GM23248 (cell line): ENCODE results near the gene ADAMTS17. TPM values are rescaled to one million over a fixed set of nuclear protein-coding genes. Genes with fewer than 3 reads are reported as not detected.

Experiments
- DNase-seq: peaks from one replicate; pipeline ENCODE4 v3.0.0-alpha.2; 2015
- H2AFZ ChIP-seq: fragments of 200-600 bp; sonication (generic); 2 replicates; pipeline ENCODE4 v1.6.1; 2016; ENCODE audit warnings: antibody characterized with exemption
- H3F3A ChIP-seq: fragments of 200-600 bp; sonication (generic); 2 replicates; pipeline ENCODE4 v1.6.1; 2016; ENCODE audit warnings: mild to moderate bottlenecking, antibody characterized with exemption, mixed run types; ENCODE audit not compliant: insufficient read depth
- H3K27ac ChIP-seq: fragments of 200-600 bp; sonication (generic); 2 replicates; pipeline ENCODE4 v1.5.1; 2016; ENCODE audit warnings: mild to moderate bottlenecking
- H3K27me3 ChIP-seq: fragments of 200-600 bp; sonication (generic); replicated peaks from 2 replicates; pipeline ENCODE4 v1.6.1; 2016; ENCODE audit warnings: mild to moderate bottlenecking; ENCODE audit not compliant: insufficient read depth
- H3K36me3 ChIP-seq: fragments of 200-600 bp; sonication (generic); 2 replicates; pipeline ENCODE4 v1.6.1; 2016; ENCODE audit warnings: low read depth, mild to moderate bottlenecking
- H3K4me1 ChIP-seq: fragments of 200-600 bp; sonication (generic); 2 replicates; pipeline ENCODE4 v1.6.1; 2016; ENCODE audit warnings: mild to moderate bottlenecking; ENCODE audit not compliant: insufficient read depth
- H3K4me2 ChIP-seq: fragments of 200-600 bp; sonication (generic); one replicate; pipeline ENCODE4 v1.6.1; 2016; ENCODE audit warnings: mild to moderate bottlenecking; ENCODE audit not compliant: unreplicated experiment
- H3K4me3 ChIP-seq: fragments of 200-600 bp; sonication (generic); 2 replicates; pipeline ENCODE4 v1.5.1; 2016; ENCODE audit warnings: mild to moderate bottlenecking
- H3K79me2 ChIP-seq: fragments of 200-600 bp; sonication (generic); 2 replicates; pipeline ENCODE4 v1.6.1; 2016; ENCODE audit warnings: mild to moderate bottlenecking; ENCODE audit not compliant: insufficient read depth
- H3K9ac ChIP-seq: fragments of 200-600 bp; sonication (generic); 2 replicates; pipeline ENCODE4 v1.6.1; 2016; ENCODE audit warnings: mild to moderate bottlenecking
- H3K9me2 ChIP-seq: fragments of 200-600 bp; sonication (generic); 2 replicates; pipeline ENCODE4 v1.6.1; 2016; ENCODE audit warnings: mixed run types, mild to moderate bottlenecking, moderate library complexity; ENCODE audit not compliant: insufficient read depth
- H3K9me3 ChIP-seq: fragments of 200-600 bp; sonication (generic); one replicate; pipeline ENCODE4 v1.6.1; 2017; ENCODE audit warnings: low read depth
- H4K20me1 ChIP-seq: fragments of 200-600 bp; sonication (generic); 2 replicates; pipeline ENCODE4 v1.6.0; 2016; ENCODE audit not compliant: insufficient read depth
- EZH2 ChIP-seq: fragments of 200-600 bp; sonication (generic); IDR thresholded peaks from 2 replicates; pipeline ENCODE4 v1.6.1; 2018; ENCODE audit warnings: antibody characterized with exemption, mild to moderate bottlenecking; ENCODE audit not compliant: insufficient read depth, poor library complexity, severe bottlenecking
- EZH2phosphoT487 ChIP-seq: fragments of 200-600 bp; sonication (generic); IDR thresholded peaks from 2 replicates; pipeline ENCODE4 v1.6.1; 2018; ENCODE audit warnings: antibody characterized with exemption, moderate library complexity, mild to moderate bottlenecking, low read depth; ENCODE audit not compliant: insufficient read depth
- WGBS, 2 experiments: methylation state at CpG; one replicate each; pipeline ENCODE4 v1.1.6; 2015 to 2017; ENCODE audit warnings: low lambda C conversion rate in 2 of 2, low coverage in 1 of 2; ENCODE audit errors: missing lambda C conversion rate in 2 of 2; 5-methylcytosine and 5-hydroxymethylcytosine counted together
- in situ Hi-C: fragments of 300-500 bp; cut with MboI; formaldehyde crosslinking; loops from 2 replicates; pipeline ENCODE4 v1.15.0; 2020
- polyA plus RNA-seq: library from polyadenylated mRNA; unstranded; fragments of >200 nt; fragmentation: Nextera tagmentation; extraction: Ambion mirVana; gene quantifications from 2 replicates; pipeline ENCODE4 v1.2.1, GENCODE V29; 2016
- total RNA-seq: library from RNA; depleted of rRNA; stranded (reverse); fragments of >200 nt; shearing (Covaris generic); gene quantifications from 2 replicates; pipeline ENCODE4 v1.2.3, GENCODE V29; 2014

ADAMTS17 gene
- total and polyA plus RNA-seq, 2 experiments from 2014 or later, result not detected

GRCh38 chr15:100022806-100023205 is 319.0 kb downstream of the ADAMTS17 start:
- H3K4me1 ChIP-seq, result no peaks in the 10 kb centered on the region
- no peak overlapping the region for H3K4me2 ChIP-seq
- H3F3A ChIP-seq, result no peaks in the 10 kb centered on the region
- TF ChIP-seq EZH2phosphoT487, result no peak
- TF ChIP-seq EZH2, result no peak
- 1 to 6% methylated on average over 4 of the region's 4 CpGs for WGBS, 2 experiments
- no peak overlapping the region for H3K4me3 ChIP-seq
- no peaks in the 10 kb centered on the region for H3K36me3 ChIP-seq
- H3K27ac ChIP-seq, result no peak overlapping the region
- no peak overlapping the region for H3K9ac ChIP-seq
- no peaks in the 10 kb centered on the region for H3K9me2 ChIP-seq
- in situ Hi-C loops, result no loop called here
- H3K27me3 ChIP-seq, result no peaks in the 10 kb centered on the region
- no peak overlapping the region for H2AFZ ChIP-seq
- DNase-seq, result no peak
- no peaks in the 10 kb centered on the region for H4K20me1 ChIP-seq
- H3K79me2 ChIP-seq, result no peaks in the 10 kb centered on the region
- no peaks in the 10 kb centered on the region for H3K9me3 ChIP-seq

DNA sequence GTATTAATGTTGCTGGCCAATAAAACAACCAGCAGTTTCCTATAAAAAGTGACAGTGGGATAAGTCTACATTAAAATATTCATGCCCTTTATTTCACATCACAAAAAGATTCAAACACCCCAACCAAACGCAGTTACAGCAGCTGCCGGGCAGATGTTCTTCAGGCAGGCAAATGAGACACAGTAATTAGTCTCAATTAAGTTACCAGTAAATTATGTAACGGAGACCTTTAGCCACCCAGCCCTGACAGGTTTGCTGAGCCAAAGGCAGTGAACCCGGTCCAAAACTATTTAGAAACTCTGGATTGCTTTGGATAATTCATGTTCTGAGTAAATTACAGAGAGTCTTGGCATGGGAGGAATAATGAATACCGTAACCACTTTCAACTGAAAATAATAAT is 319.4 kb downstream of the ADAMTS17 start:
- Histone ChIP-seq H3K79me2 (no peaks in the 10 kb centered on the region), H3K9me3 (no peaks in the 10 kb centered on the region), H3K27ac (no peak overlapping the region), H3K4me3 (no peak overlapping the region), H2AFZ (no peak overlapping the region), H3K9me2 (no peaks in the 10 kb centered on the region), H3F3A (no peaks in the 10 kb centered on the region), H3K4me1 (no peaks in the 10 kb centered on the region), H3K27me3 (no peaks in the 10 kb centered on the region), H3K9ac (no peak overlapping the region), H3K36me3 (no peaks in the 10 kb centered on the region), H3K4me2 (no peak overlapping the region), H4K20me1 (no peaks in the 10 kb centered on the region)
- in situ Hi-C loops, result no loop called here
- DNase-seq, result no peak
- TF ChIP-seq EZH2phosphoT487 (no peak), EZH2 (no peak)
- 4% methylated on average over 5 of the region's 5 CpGs for WGBS, 2 experiments

DNA sequence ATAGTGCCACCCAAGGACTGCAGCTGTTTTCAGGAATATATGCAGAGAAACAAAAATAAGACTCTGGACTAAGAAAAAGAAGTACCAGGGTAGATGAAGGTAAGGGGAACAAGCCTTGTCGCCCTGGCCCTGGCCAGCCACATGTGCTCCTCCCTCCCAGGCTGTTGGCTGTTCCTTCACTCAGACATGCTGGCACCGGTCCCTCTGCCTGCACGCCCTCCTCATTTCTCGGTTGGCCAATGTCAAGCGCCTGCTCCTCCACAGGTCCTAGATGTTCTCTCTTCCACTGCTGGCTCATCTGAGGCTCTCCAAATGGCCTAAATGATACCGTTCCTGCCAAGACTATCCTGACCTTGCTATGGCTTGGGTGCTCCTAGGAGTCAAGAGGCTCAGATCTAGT is 320.1 kb downstream of the ADAMTS17 start:
- H3K4me2 ChIP-seq, result no peak overlapping the region
- TF ChIP-seq EZH2phosphoT487 (no peak), EZH2 (no peak)
- no peak for DNase-seq

GRCh38 chr15:100020614-100021013 is 321.2 kb downstream of the ADAMTS17 start:
- no peak overlapping the region for H2AFZ ChIP-seq
- no peak overlapping the region for H3K27ac ChIP-seq
- no peak overlapping the region for H3K4me3 ChIP-seq
- TF ChIP-seq EZH2 (no peak), EZH2phosphoT487 (no peak)
- no peaks in the 10 kb centered on the region for H3K36me3 ChIP-seq
- H3K4me1 ChIP-seq, result no peaks in the 10 kb centered on the region
- no peaks in the 10 kb centered on the region for H3F3A ChIP-seq
- in situ Hi-C loops, result no loop called here
- WGBS, 2 experiments, result 7% methylated on average over 6 of the region's 6 CpGs
- H3K27me3 ChIP-seq, result no peaks in the 10 kb centered on the region
- H3K9me3 ChIP-seq, result no peaks in the 10 kb centered on the region
- no peak for DNase-seq
- H3K4me2 ChIP-seq, result no peak overlapping the region
- no peaks in the 10 kb centered on the region for H3K79me2 ChIP-seq
- no peak overlapping the region for H3K9ac ChIP-seq
- no peaks in the 10 kb centered on the region for H3K9me2 ChIP-seq
- no peaks in the 10 kb centered on the region for H4K20me1 ChIP-seq

More for the DNA sequence above, 320.1 kb downstream of the ADAMTS17 start:
- no peaks in the 10 kb centered on the region for H3F3A ChIP-seq
- no peaks in the 10 kb centered on the region for H3K79me2 ChIP-seq
- H3K9me2 ChIP-seq, result no peaks in the 10 kb centered on the region
- 6 to 9% methylated on average over 6 of the region's 6 CpGs for WGBS, 2 experiments
- H3K27ac ChIP-seq, result no peak overlapping the region
- H3K36me3 ChIP-seq, result no peaks in the 10 kb centered on the region
- H3K4me1 ChIP-seq, result no peaks in the 10 kb centered on the region
- H3K9ac ChIP-seq, result no peak overlapping the region
- no peak overlapping the region for H2AFZ ChIP-seq
- in situ Hi-C loops, result no loop called here
- no peak overlapping the region for H3K4me3 ChIP-seq
- H3K27me3 ChIP-seq, result no peaks in the 10 kb centered on the region
- no peaks in the 10 kb centered on the region for H4K20me1 ChIP-seq
- no peaks in the 10 kb centered on the region for H3K9me3 ChIP-seq

DNA sequence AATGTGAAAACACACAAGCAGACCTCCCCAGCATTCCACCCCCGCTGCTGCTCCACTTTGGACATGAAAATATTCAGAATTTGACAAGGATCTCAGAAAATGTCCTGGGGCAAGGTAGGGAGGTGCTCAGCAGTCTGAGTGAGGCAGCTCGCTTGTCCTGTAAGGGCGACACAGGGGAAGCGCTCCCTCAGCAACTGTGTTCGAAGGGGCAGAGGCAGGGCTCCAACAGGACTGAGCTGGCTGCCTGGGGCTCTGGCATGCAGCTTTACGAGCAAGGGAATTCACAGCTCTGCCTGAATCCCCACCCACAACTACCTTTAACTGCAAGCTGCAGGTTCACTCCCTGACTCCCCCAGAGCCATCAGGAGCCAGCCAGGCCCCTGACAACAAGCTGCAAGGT is 321.6 kb downstream of the ADAMTS17 start:
- H3K9me3 ChIP-seq, result no peaks in the 10 kb centered on the region
- no peak overlapping the region for H3K4me2 ChIP-seq
- no peak overlapping the region for H3K27ac ChIP-seq
- H3K36me3 ChIP-seq, result no peaks in the 10 kb centered on the region
- WGBS, 2 experiments, result 47 to 58% methylated on average over 6 of the region's 6 CpGs
- TF ChIP-seq EZH2 (no peak), EZH2phosphoT487 (no peak)
- no peaks in the 10 kb centered on the region for H3K9me2 ChIP-seq
- H3K79me2 ChIP-seq, result no peaks in the 10 kb centered on the region
- in situ Hi-C loops, result no loop called here
- no peak overlapping the region for H3K4me3 ChIP-seq
- DNase-seq, result no peak
- no peaks in the 10 kb centered on the region for H3K27me3 ChIP-seq
- H2AFZ ChIP-seq, result no peak overlapping the region
- no peak overlapping the region for H3K9ac ChIP-seq
- no peaks in the 10 kb centered on the region for H4K20me1 ChIP-seq
- no peaks in the 10 kb centered on the region for H3F3A ChIP-seq
- H3K4me1 ChIP-seq, result no peaks in the 10 kb centered on the region
